Measurements from ENCODE around the gene FOXI1. TPM values are rescaled to one million over a fixed set of nuclear protein-coding genes. Genes with fewer than 3 reads are reported as not detected.

The FOXI1 gene
- total RNA-seq, 1 donor from 2014 or later = not detected

GRCh38 chr5:170154297-170154696 is 48.6 kb downstream of the FOXI1 start:
- no peaks in the 10 kb centered on the region for H3K9me3 Mint-ChIP-seq
- TF ChIP-seq CTCF (conservative IDR thresholded peaks at IDR 0.05) = no peak
- H3K4me1 Mint-ChIP-seq (ENCODE audit: unreplicated experiment) = no peaks in the 10 kb centered on the region
- H3K27me3 Mint-ChIP-seq = no peaks in the 10 kb centered on the region
- H3K27ac Mint-ChIP-seq = no peak overlapping the region
- H3K36me3 Mint-ChIP-seq = no peaks in the 10 kb centered on the region
- DNase-seq (ENCODE audit: extremely low spot score, unreplicated experiment) = no peak
- H3K4me3 Mint-ChIP-seq = no peak overlapping the region

- Mint-ChIP-seq H3K9me3 (no peaks in the 10 kb centered on the region), H3K27ac (no peak overlapping the region), H3K36me3 (no peaks in the 10 kb centered on the region), H3K4me3 (no peak overlapping the region), H3K27me3 (no peaks in the 10 kb centered on the region), H3K4me1 (ENCODE audit: unreplicated experiment) (no peaks in the 10 kb centered on the region)
- no peak for DNase-seq (ENCODE audit: extremely low spot score, unreplicated experiment)
- TF ChIP-seq CTCF (conservative IDR thresholded peaks at IDR 0.05) = no peak
These were observed 49.0 kb downstream of the FOXI1 start for GRCh38 chr5:170154744-170155143.

GRCh38 chr5:170155771-170156170 is 50.1 kb downstream of the FOXI1 start:
- no peak for DNase-seq (ENCODE audit: extremely low spot score, unreplicated experiment)
- Mint-ChIP-seq H3K9me3 (no peaks in the 10 kb centered on the region), H3K27ac (no peak overlapping the region), H3K4me3 (no peak overlapping the region), H3K27me3 (no peaks in the 10 kb centered on the region), H3K36me3 (no peaks in the 10 kb centered on the region), H3K4me1 (ENCODE audit: unreplicated experiment) (no peaks in the 10 kb centered on the region)
- TF ChIP-seq CTCF (conservative IDR thresholded peaks at IDR 0.05) = no peak

- H3K27ac Mint-ChIP-seq = no peak overlapping the region
These were observed 53.5 kb downstream of the FOXI1 start for GRCh38 chr5:170159101-170159698.

More at GRCh38 chr5:170159101-170159698, 53.5 kb downstream of the FOXI1 start:
- DNase-seq (ENCODE audit: extremely low spot score, unreplicated experiment) = no peak
- Mint-ChIP-seq H3K9me3 (no peaks in the 10 kb centered on the region), H3K4me1 (ENCODE audit: unreplicated experiment) (no peaks in the 10 kb centered on the region), H3K36me3 (no peaks in the 10 kb centered on the region), H3K27me3 (no peaks in the 10 kb centered on the region), H3K4me3 (no peak overlapping the region)
- TF ChIP-seq CTCF (conservative IDR thresholded peaks at IDR 0.05) = no peak

Other genes starting within 250 kb of the FOXI1 start
- 1.5 TPM in 1 of 2 replicates, not detected in the other for gene INSYN2B, start 125.4 kb upstream of the FOXI1 start, total RNA-seq (ENCODE audit: low replicate concordance)
- gene C5orf58, start 127.1 kb downstream of the FOXI1 start, total RNA-seq (ENCODE audit: low replicate concordance) = not detected in 2 replicates
- gene LCP2, start 191.9 kb downstream of the FOXI1 start, total RNA-seq (ENCODE audit: low replicate concordance) = not detected in 2 replicates

Data from type B pancreatic cell (in vitro differentiated cells).